GM06990 (cell line): ENCODE data around the gene PHLDB2.

ENCODE experiments used
- DNase-seq: peaks from one replicate; pipeline ENCODE4 v3.0.0-alpha.2; 2011; ENCODE audit not compliant: insufficient read length; ENCODE audit errors: extremely low read depth
- H3K27me3 ChIP-seq: replicated peaks from 2 replicates; pipeline ENCODE4 v1.6.0; 2011; ENCODE audit warnings: low read length; ENCODE audit not compliant: control insufficient read depth, insufficient read depth
- H3K36me3 ChIP-seq: 2 replicates; pipeline ENCODE4 v1.5.1; 2011; ENCODE audit warnings: low read length; ENCODE audit not compliant: control insufficient read depth, insufficient read depth
- H3K4me3 ChIP-seq: replicated peaks from 2 replicates; pipeline ENCODE4 v1.5.1; 2011; ENCODE audit warnings: low read depth, mild to moderate bottlenecking, control low read depth, low read length
- TF ChIP-seq, protein P1 (sequence below): IDR thresholded peaks from 2 replicates; pipeline ENCODE4 v1.5.1; 2011; ENCODE audit warnings: low read length, control low read depth, mild to moderate bottlenecking, inconsistent platforms; ENCODE audit not compliant: insufficient read depth, poor library complexity, severe bottlenecking

Gene PHLDB2

DNA sequence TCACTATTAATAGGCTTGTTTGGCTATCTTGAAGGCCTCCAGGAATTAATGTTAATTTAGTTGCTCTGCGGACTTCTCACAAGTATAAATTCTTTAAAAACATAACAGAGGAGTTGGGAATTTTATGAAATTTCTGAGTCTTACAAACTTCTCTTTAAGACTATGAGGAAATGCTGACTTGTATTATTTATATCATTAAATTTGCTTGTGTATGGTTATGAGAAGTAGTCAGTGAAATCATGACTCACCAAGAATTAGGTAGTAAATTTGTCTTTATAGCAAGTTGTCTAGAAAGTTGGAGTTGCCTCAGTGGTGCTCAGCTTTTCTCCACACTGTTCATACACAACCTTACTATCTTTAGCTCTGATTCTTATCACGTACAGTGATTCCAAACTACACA, 26.5 kb downstream of the PHLDB2 start:
- TF ChIP-seq, protein P1, sequence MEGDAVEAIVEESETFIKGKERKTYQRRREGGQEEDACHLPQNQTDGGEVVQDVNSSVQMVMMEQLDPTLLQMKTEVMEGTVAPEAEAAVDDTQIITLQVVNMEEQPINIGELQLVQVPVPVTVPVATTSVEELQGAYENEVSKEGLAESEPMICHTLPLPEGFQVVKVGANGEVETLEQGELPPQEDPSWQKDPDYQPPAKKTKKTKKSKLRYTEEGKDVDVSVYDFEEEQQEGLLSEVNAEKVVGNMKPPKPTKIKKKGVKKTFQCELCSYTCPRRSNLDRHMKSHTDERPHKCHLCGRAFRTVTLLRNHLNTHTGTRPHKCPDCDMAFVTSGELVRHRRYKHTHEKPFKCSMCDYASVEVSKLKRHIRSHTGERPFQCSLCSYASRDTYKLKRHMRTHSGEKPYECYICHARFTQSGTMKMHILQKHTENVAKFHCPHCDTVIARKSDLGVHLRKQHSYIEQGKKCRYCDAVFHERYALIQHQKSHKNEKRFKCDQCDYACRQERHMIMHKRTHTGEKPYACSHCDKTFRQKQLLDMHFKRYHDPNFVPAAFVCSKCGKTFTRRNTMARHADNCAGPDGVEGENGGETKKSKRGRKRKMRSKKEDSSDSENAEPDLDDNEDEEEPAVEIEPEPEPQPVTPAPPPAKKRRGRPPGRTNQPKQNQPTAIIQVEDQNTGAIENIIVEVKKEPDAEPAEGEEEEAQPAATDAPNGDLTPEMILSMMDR = no peak
- no peak overlapping the region for H3K4me3 ChIP-seq
- no peaks in the 10 kb centered on the region for H3K27me3 ChIP-seq
- no peaks in the 10 kb centered on the region for H3K36me3 ChIP-seq
- no peak for DNase-seq

DNA sequence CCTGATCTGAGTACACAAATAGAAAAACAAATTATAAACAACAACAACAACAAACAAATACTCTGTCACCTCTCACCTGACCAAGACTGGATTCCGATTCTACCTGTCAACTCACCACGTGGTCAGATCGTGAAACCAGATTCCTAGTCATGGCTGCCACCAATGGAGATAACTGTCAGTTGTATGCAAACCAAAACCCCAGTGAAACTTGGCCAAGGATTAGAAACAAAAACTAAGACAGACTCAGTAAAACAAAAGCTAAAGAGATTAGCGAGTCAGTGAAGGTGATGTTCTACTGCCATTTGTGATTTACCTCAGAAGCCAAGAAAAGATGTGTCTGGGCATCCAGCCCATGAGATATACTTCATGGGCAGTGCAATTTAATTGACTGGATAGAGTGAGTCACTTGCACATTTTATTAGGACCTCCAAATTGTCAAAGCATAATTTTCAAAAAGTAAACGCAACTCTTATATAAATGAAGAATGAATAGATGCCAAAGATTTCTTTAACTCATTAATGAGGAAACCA, 31.1 kb downstream of the PHLDB2 start:
- Histone ChIP-seq H3K4me3 (no peak overlapping the region), H3K36me3 (no peaks in the 10 kb centered on the region), H3K27me3 (no peaks in the 10 kb centered on the region)
- no peak for DNase-seq
- TF ChIP-seq, protein P1 = no peak

DNA sequence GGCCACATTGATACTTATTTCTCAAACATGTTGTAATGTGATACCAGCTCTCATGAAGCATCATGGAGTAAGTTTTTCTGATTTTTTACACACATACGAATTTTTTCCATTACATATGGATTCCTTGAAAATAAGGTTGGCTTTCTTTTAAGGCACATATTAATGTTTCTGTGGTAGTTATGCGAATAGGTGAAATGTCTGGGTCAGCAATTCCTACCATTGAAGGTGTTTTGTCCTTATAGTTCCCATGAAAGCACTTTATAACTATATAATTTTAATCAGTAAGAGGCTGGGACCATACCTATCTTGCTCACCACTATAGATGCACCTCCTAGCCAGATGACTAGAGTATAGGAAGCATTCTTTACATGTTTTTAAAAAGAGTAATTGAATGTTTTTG, 33.0 kb downstream of the PHLDB2 start:
- no peak for DNase-seq
- Histone ChIP-seq H3K27me3 (no peaks in the 10 kb centered on the region), H3K4me3 (no peak overlapping the region), H3K36me3 (no peaks in the 10 kb centered on the region)
- TF ChIP-seq, protein P1 = no peak

DNA sequence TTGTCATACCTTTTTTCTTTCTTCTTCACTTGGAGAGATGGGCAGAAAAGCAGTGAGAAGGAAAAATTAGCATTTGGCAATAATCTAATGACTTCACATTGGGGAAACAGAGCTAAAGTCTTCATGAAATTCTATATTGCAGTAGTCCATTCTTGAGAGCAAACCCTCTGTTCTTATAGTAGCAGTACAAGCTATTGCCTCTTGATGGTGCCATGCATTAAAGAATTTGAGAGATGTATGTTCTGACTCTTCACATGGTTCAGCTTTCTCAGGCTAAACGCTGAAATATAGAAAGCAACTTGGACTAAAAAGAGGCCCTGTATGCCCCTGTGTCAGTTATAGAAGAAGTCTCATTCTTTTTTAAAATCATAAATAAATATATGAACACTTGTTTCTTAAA, 36.0 kb downstream of the PHLDB2 start:
- no peaks in the 10 kb centered on the region for H3K27me3 ChIP-seq
- TF ChIP-seq, protein P1 = peak; percentile 30
- no peak overlapping the region for H3K4me3 ChIP-seq
- DNase-seq = no peak
- no peaks in the 10 kb centered on the region for H3K36me3 ChIP-seq

DNA sequence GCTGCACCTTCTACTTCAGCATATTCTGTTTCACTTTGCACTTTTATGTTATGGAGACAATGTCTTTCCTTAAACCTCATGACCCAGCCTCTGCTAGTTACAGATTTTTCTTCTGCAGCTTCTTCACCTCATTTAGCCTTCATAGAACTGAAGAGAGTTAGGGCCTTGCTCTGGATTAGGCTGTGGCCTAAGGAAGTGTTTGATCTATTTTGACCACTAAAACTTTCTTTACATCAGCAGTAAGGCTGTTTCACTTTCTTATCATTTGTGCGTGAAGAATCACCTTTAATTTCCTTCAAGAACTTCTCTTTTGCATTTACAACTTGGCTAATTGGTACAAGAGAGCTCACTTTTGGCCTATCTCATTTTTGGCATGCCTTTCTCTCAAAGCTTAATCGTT, 40.9 kb downstream of the PHLDB2 start:
- no peaks in the 10 kb centered on the region for H3K27me3 ChIP-seq
- H3K36me3 ChIP-seq = no peaks in the 10 kb centered on the region
- no peak overlapping the region for H3K4me3 ChIP-seq
- TF ChIP-seq, protein P1 = no peak
- DNase-seq = no peak

- TF ChIP-seq, protein P1 = no peak
- Histone ChIP-seq H3K4me3 (no peak overlapping the region), H3K36me3 (no peaks in the 10 kb centered on the region), H3K27me3 (no peaks in the 10 kb centered on the region)
- no peak for DNase-seq
Measured at GRCh38 chr3:111901637-111902036, 42.6 kb downstream of the PHLDB2 start.
